Measurements from ENCODE around the gene CACNG6. TPM values are rescaled to one million over a fixed set of nuclear protein-coding genes. Genes with fewer than 3 reads are reported as not detected.
"Not testable (repeated sequence)": the region's sequence is repeated elsewhere in the genome, so short reads cannot be mapped to it uniquely, and the experiment has no call there.

The CACNG6 gene
- not detected for polyA plus RNA-seq (2012; ENCODE audit: insufficient read depth, insufficient read length)

- H3K4me3 ChIP-seq (ENCODE audit: low read length): no peak within 1 kb of the TSS
- no peak for DNase-seq (ENCODE audit: low read depth, low spot score)
Observed at GRCh38 chr19:53991224-53992113, at the start of gene CACNG6. Gene CACNG6, plus strand, starts transcription at chr19:53991637. Its CDS starts 1,241 bp downstream, at chr19:53992878.

GRCh38 chr19:53942001-53942786, 49.2 kb upstream of the CACNG6 start:
- no peak for DNase-seq (ENCODE audit: low read depth, low spot score)
- no peak overlapping the region for H3K4me3 ChIP-seq (ENCODE audit: low read length)

- DNase-seq (ENCODE audit: low read depth, low spot score): no peak
- H3K4me3 ChIP-seq (ENCODE audit: low read length): no peak overlapping the region
Observed at GRCh38 chr19:53944416-53944815, 47.0 kb upstream of the CACNG6 start.

GRCh38 chr19:53944933-53945332, 46.5 kb upstream of the CACNG6 start:
- H3K4me3 ChIP-seq (ENCODE audit: low read length): no peak overlapping the region
- DNase-seq (ENCODE audit: low read depth, low spot score): no peak

- peak; percentile 28 for DNase-seq (ENCODE audit: low read depth, low spot score)
- peak overlapping the region; percentile 37 for H3K4me3 ChIP-seq (ENCODE audit: low read length)
Observed at GRCh38 chr19:53945441-53945840, 46.0 kb upstream of the CACNG6 start.

- DNase-seq (ENCODE audit: low read depth, low spot score): no peak
Observed at GRCh38 chr19:53945998-53946397, 45.4 kb upstream of the CACNG6 start.

GRCh38 chr19:53947624-53948023, 43.8 kb upstream of the CACNG6 start:
- no peak overlapping the region for H3K4me3 ChIP-seq (ENCODE audit: low read length)
- DNase-seq (ENCODE audit: low read depth, low spot score): no peak

More at GRCh38 chr19:53945998-53946397, 45.4 kb upstream of the CACNG6 start:
- H3K4me3 ChIP-seq (ENCODE audit: low read length): peak overlapping the region; percentile 37

- DNase-seq (ENCODE audit: low read depth, low spot score); H3K4me3 ChIP-seq (ENCODE audit: low read length): not testable (repeated sequence)
Observed at GRCh38 chr19:53948611-53949010, 42.8 kb upstream of the CACNG6 start.

GRCh38 chr19:53951436-53951835, 40.0 kb upstream of the CACNG6 start:
- no peak overlapping the region for H3K4me3 ChIP-seq (ENCODE audit: low read length)
- DNase-seq (ENCODE audit: low read depth, low spot score): no peak

GRCh38 chr19:53951947-53952346, 39.5 kb upstream of the CACNG6 start:
- no peak for DNase-seq (ENCODE audit: low read depth, low spot score)
- H3K4me3 ChIP-seq (ENCODE audit: low read length): no peak overlapping the region

GRCh38 chr19:53953383-53953782, 38.1 kb upstream of the CACNG6 start:
- DNase-seq (ENCODE audit: low read depth, low spot score): no peak
- no peak overlapping the region for H3K4me3 ChIP-seq (ENCODE audit: low read length)

GRCh38 chr19:53957448-53958167, 33.8 kb upstream of the CACNG6 start:
- no peak overlapping the region for H3K4me3 ChIP-seq (ENCODE audit: low read length)
- DNase-seq (ENCODE audit: low read depth, low spot score): no peak

- H3K4me3 ChIP-seq (ENCODE audit: low read length): no peak overlapping the region
Observed at GRCh38 chr19:53958168-53958571, 33.3 kb upstream of the CACNG6 start.

GRCh38 chr19:53958823-53959757, 32.3 kb upstream of the CACNG6 start:
- no peak overlapping the region for H3K4me3 ChIP-seq (ENCODE audit: low read length)
- DNase-seq (ENCODE audit: low read depth, low spot score): no peak

More at GRCh38 chr19:53958168-53958571, 33.3 kb upstream of the CACNG6 start:
- DNase-seq (ENCODE audit: low read depth, low spot score): no peak

GRCh38 chr19:53960187-53960586, 31.2 kb upstream of the CACNG6 start:
- no peak overlapping the region for H3K4me3 ChIP-seq (ENCODE audit: low read length)
- no peak for DNase-seq (ENCODE audit: low read depth, low spot score)

GRCh38 chr19:53960886-53961285, 30.6 kb upstream of the CACNG6 start:
- DNase-seq (ENCODE audit: low read depth, low spot score): no peak
- H3K4me3 ChIP-seq (ENCODE audit: low read length): no peak overlapping the region

GRCh38 chr19:53961523-53962356, 29.7 kb upstream of the CACNG6 start:
- no peak for DNase-seq (ENCODE audit: low read depth, low spot score)
- H3K4me3 ChIP-seq (ENCODE audit: low read length): no peak overlapping the region

Data from Jurkat, Clone E6-1 (cell line).